Common myeloid progenitor, CD34-positive (primary cell): ENCODE data around the gene MNX1.

Experiments used
- CTCF ChIA-PET: fragments of 350-600 bp; sonication (Branson Sonifier 250); formaldehyde crosslinking; loops from one replicate; lab custom pipeline; 2021; ENCODE audit warnings: antibody characterized with exemption; lab: Charles Lee
- POLR2A ChIA-PET: fragments of 350-600 bp; sonication (Branson Sonifier 250); formaldehyde crosslinking; loops from one replicate; lab custom pipeline; 2021; ENCODE audit warnings: antibody characterized with exemption; lab: Charles Lee
- DNase-seq, 3 donors: peaks; one replicate each; pipeline versions ENCODE4 v3.0.0 to v3.0.0-alpha.2; 2013
- H3K27ac ChIP-seq, 2 experiments: 1 replicate in 1 of 2; 2 replicates in 1 of 2; pipeline ENCODE4 v1.7.0; 2013; ENCODE audit warnings: inconsistent platforms in 2 of 2, low read length in 2 of 2, mild to moderate bottlenecking in 2 of 2, low read depth in 1 of 2, moderate library complexity in 1 of 2; ENCODE audit not compliant: severe bottlenecking in 2 of 2, insufficient read depth in 1 of 2, poor library complexity in 1 of 2
- H3K27me3 ChIP-seq, 5 experiments: replicated peaks in 2 of 5; 1 replicate in 3 of 5; 2 replicates in 2 of 5; pipeline versions ENCODE4 v1.6.1 to v1.7.0; 2013; ENCODE audit warnings: low read length in 4 of 5, mild to moderate bottlenecking in 2 of 5, moderate library complexity in 2 of 5, inconsistent platforms in 1 of 5; ENCODE audit not compliant: insufficient read depth in 5 of 5, control insufficient read depth in 4 of 5
- H3K36me3 ChIP-seq, 4 experiments: 1 replicate in 2 of 4; 2 replicates in 2 of 4; pipeline versions ENCODE4 v1.6.1 to v1.7.0; 2013; ENCODE audit warnings: low read length in 3 of 4, control low read depth in 1 of 4, mild to moderate bottlenecking in 1 of 4; ENCODE audit not compliant: control insufficient read depth in 4 of 4, insufficient read depth in 4 of 4
- H3K4me1 ChIP-seq, 4 experiments: 1 replicate in 3 of 4; 2 replicates in 1 of 4; pipeline versions ENCODE4 v1.6.1 to v1.7.1; 2013; ENCODE audit warnings: low read length in 3 of 4, mild to moderate bottlenecking in 3 of 4, control low read depth in 1 of 4, inconsistent platforms in 1 of 4, moderate library complexity in 1 of 4; ENCODE audit not compliant: control insufficient read depth in 4 of 4, insufficient read depth in 4 of 4; ENCODE audit errors: control extremely low read depth in 1 of 4
- H3K4me3 ChIP-seq, 7 experiments: 1 replicate in 4 of 7; 2 replicates in 3 of 7; pipeline versions ENCODE4 v1.5.1 to v1.7.0; 2013; ENCODE audit warnings: mild to moderate bottlenecking in 7 of 7, low read length in 6 of 7, moderate library complexity in 6 of 7, inconsistent platforms in 2 of 7, low read depth in 2 of 7, control low read depth in 1 of 7; ENCODE audit not compliant: insufficient read depth in 4 of 7, control insufficient read depth in 1 of 7; ENCODE audit errors: extremely low read depth in 1 of 7
- H3K9me3 ChIP-seq, 5 experiments: 1 replicate in 4 of 5; 2 replicates in 1 of 5; pipeline versions ENCODE4 v1.6.1 to v1.7.1; 2013; ENCODE audit warnings: low read length in 4 of 5, mild to moderate bottlenecking in 2 of 5, inconsistent platforms in 1 of 5, low read depth in 1 of 5, moderate library complexity in 1 of 5; ENCODE audit not compliant: control insufficient read depth in 4 of 5, insufficient read depth in 2 of 5; ENCODE audit errors: control extremely low read depth in 1 of 5
- WGBS: methylation state at CpG from one replicate; pipeline ENCODE4 v1.1.5; 2013; ENCODE audit not compliant: insufficient coverage; 5-methylcytosine and 5-hydroxymethylcytosine counted together

MNX1 gene

GRCh38 chr7:157023589-157023905 is 13.1 kb upstream of the MNX1 start:
- Histone ChIP-seq H3K4me1 (peaks cover 0 to 23% (median 11%) of the 10 kb centered on the region in 4 experiments), H3K27me3 (peaks cover 25 to 99% (median 48%) of the 10 kb centered on the region in 5 experiments), H3K27ac (no peak overlapping the region), H3K4me3 (no peak overlapping the region), H3K36me3 (no peaks in the 10 kb centered on the region), H3K9me3 (peaks cover 0 to 4% (median 0%) of the 10 kb centered on the region in 5 experiments)
- ChIA-PET CTCF (interaction anchor here (0.6 to 1.4 kb wide), 3 partner anchors 21 to 401 kb away, joined by 3 read pairs; no protein-coding TSS in a partner anchor), POLR2A (no interaction called here)
- 11% methylated on average over 4 of the region's 4 CpGs for WGBS
- no peak for DNase-seq

- WGBS, result 14% methylated on average over 15 of the region's 19 CpGs
- Histone ChIP-seq H3K4me1 (peaks cover 0 to 29% (median 13%) of the 10 kb centered on the region in 4 experiments), H3K36me3 (no peaks in the 10 kb centered on the region), H3K9me3 (peaks cover 0 to 4% (median 0%) of the 10 kb centered on the region in 5 experiments), H3K27ac (no peak overlapping the region), H3K27me3 (peaks cover 25 to 99% (median 45%) of the 10 kb centered on the region in 5 experiments), H3K4me3 (no peak overlapping the region)
- no peak for DNase-seq
- CTCF ChIA-PET, result interaction anchor here (1.4 kb wide), 2 partner anchors 7 to 20 kb away, joined by 3 read pairs; no protein-coding TSS in a partner anchor
- POLR2A ChIA-PET, result no interaction called here
Measured at GRCh38 chr7:157022681-157023588, 12.5 kb upstream of the MNX1 start.

- H3K27me3 ChIP-seq, result peaks cover 25 to 100% (median 48%) of the 10 kb centered on the region in 5 experiments
- no peak overlapping the region for H3K27ac ChIP-seq
- H3K9me3 ChIP-seq, result peaks cover 0 to 4% (median 0%) of the 10 kb centered on the region in 5 experiments
- no peak for DNase-seq
- ChIA-PET CTCF (interaction anchor here (1.4 kb wide), 1 partner anchor 8 kb away, joined by 3 read pairs; no protein-coding TSS in a partner anchor), POLR2A (no interaction called here)
- H3K36me3 ChIP-seq, result no peaks in the 10 kb centered on the region
- under 1% methylated on average over 16 of the region's 30 CpGs for WGBS
- H3K4me1 ChIP-seq, result peaks cover 0 to 29% (median 13%) of the 10 kb centered on the region in 4 experiments
- H3K4me3 ChIP-seq, result peak overlapping the region in 1 of 7 experiments; percentile 11
Measured at GRCh38 chr7:157021871-157022680, 11.6 kb upstream of the MNX1 start.

GRCh38 chr7:157021071-157021870 is 10.8 kb upstream of the MNX1 start:
- DNase-seq, result no peak
- Histone ChIP-seq H3K4me3 (peak overlapping the region in 3 of 7 experiments; percentile 11 to 16 (median 16)), H3K36me3 (no peaks in the 10 kb centered on the region), H3K27me3 (peaks cover 21 to 100% (median 52%) of the 10 kb centered on the region in 5 experiments), H3K9me3 (peaks cover 0 to 4% (median 0%) of the 10 kb centered on the region in 5 experiments), H3K27ac (no peak overlapping the region), H3K4me1 (peaks cover 0 to 35% (median 13%) of the 10 kb centered on the region in 4 experiments)
- POLR2A ChIA-PET, result no interaction called here
- CTCF ChIA-PET, result interaction anchor here (1.4 kb wide), 1 partner anchor 9 kb away, joined by 3 read pairs; no protein-coding TSS in a partner anchor
- WGBS, result 2% methylated on average over 70 of the region's 84 CpGs

- Histone ChIP-seq H3K4me3 (no peak overlapping the region), H3K4me1 (peaks cover 0 to 37% (median 13%) of the 10 kb centered on the region in 4 experiments), H3K36me3 (no peaks in the 10 kb centered on the region), H3K27ac (no peak overlapping the region), H3K27me3 (peaks cover 17 to 100% (median 56%) of the 10 kb centered on the region in 5 experiments), H3K9me3 (peaks cover 0 to 4% (median 0%) of the 10 kb centered on the region in 5 experiments)
- WGBS, result 3% methylated on average over 19 of the region's 38 CpGs
- ChIA-PET CTCF (no interaction called here), POLR2A (no interaction called here)
- DNase-seq, result no peak
Measured at GRCh38 chr7:157020514-157021070, 10.1 kb upstream of the MNX1 start.
